ENCODE data around the gene IL32.
"Not testable (repeated sequence)": the region's sequence is repeated elsewhere in the genome, so short reads cannot be mapped to it uniquely, and the experiment has no call there.

IL32 gene

GRCh38 chr16:3065742-3066439, 451 bp downstream of the IL32 start:
- intact Hi-C loops (cut with DNase I), result no loop called here
- no peak for DNase-seq

GRCh38 chr16:3066440-3066748, 954 bp downstream of the IL32 start:
- intact Hi-C loops (cut with DNase I), result no loop called here

DNA sequence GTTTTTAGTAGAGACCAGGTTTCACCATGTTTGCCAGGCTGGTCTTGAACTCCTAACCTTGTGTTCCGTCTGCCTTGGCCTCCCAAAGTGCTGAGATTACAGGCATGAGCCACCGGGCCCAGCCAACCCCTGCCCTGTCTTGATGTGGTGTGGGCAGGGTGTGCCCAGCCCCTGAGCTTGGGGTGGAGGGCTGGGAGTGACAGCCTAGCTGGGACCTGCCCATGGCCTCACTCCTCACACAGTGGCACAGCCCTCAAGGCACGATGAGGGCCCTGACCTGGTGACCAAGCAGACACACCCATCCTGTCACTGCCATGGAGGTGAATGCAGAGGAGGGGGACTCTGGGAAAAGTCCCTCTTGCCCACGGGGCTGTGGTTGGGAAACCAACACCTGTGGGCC, 3.0 kb downstream of the IL32 start:
- peak in 2 of 10 donors; percentile 41 to 49 for DNase-seq
- intact Hi-C loops (cut with DNase I), result no loop called here

More at GRCh38 chr16:3066440-3066748, 954 bp downstream of the IL32 start:
- DNase-seq, result no peak

GRCh38 chr16:3069146-3069545, 3.7 kb downstream of the IL32 start:
- intact Hi-C loops (cut with DNase I), result not testable (repeated sequence)
- peak in 1 of 10 donors; percentile 60 for DNase-seq

- intact Hi-C loops (cut with DNase I), result no loop called here
- DNase-seq, result peak in 3 of 10 donors; percentile 46 to 62 (median 57)
These were observed 5.2 kb downstream of the IL32 start for GRCh38 chr16:3070608-3071111.

DNA sequence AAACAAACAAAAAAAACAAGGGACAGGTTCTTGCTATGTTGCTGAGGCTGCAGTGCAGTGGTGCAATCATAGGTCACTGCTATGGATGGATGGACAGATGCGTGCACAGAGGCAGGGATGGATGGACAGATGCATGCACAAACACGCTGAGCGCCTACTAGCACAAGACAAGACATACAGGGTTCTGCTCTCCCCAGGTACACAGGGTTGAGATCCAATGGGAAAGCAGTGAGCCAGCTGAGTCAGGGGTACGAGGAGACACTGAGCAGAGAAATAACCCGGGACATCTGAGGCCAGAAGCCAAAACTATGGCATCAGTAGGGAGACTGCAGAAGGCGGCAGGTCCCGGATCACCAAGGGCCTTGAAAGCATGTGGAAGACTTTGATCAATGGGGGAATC, 6.2 kb downstream of the IL32 start:
- peak in 1 of 10 donors; percentile 10 for DNase-seq
- intact Hi-C loops (cut with DNase I), result no loop called here

DNA sequence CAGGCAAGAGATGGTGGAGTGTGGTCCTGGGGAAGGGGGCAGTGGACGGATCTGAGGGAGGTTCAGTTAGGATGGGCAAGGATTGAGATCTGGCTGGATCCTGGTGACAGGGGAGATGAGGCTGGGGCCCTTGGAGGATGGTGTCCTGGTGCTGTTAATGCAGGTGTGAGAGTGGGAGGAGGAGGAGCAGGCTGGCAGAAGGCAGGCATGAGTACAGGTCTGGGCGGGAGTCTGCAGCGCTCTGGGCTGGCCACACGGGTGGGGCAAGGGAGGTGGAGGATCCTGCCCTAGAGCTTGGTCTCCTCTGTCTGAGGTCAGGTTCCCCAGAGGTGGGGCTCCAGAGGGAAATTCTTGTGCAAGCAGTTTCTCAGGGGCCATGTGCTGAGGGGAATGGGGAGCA, 6.7 kb downstream of the IL32 start:
- intact Hi-C loops (cut with DNase I), result not testable (repeated sequence)
- peak in 2 of 10 donors; percentile 25 to 48 for DNase-seq

GRCh38 chr16:3072576-3073263, 7.3 kb downstream of the IL32 start:
- peak in 3 of 10 donors; percentile 11 to 39 (median 13) for DNase-seq
- intact Hi-C loops (cut with DNase I), result not testable (repeated sequence)

DNA sequence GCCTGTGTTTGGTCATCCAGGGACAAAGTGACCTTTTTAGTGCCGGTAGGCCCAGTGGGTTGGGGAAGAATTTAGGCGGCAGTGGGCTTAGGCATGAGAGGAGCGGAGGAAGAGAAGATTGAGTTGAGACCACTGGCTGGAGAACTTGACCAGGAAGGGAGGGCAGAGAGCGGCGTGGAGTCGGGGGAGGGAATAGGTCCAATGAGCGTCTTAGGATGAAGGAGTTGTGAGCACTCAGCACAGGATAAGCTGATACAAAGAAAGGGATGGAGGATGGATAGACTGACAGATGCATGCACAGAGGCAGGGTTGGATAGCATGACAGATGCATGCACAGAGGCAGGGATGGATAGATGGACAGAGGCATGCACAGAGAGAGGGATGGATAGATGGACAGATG, 8.0 kb downstream of the IL32 start:
- intact Hi-C loops (cut with DNase I), result no loop called here
- DNase-seq, result peak in 1 of 10 donors; percentile 14

DNA sequence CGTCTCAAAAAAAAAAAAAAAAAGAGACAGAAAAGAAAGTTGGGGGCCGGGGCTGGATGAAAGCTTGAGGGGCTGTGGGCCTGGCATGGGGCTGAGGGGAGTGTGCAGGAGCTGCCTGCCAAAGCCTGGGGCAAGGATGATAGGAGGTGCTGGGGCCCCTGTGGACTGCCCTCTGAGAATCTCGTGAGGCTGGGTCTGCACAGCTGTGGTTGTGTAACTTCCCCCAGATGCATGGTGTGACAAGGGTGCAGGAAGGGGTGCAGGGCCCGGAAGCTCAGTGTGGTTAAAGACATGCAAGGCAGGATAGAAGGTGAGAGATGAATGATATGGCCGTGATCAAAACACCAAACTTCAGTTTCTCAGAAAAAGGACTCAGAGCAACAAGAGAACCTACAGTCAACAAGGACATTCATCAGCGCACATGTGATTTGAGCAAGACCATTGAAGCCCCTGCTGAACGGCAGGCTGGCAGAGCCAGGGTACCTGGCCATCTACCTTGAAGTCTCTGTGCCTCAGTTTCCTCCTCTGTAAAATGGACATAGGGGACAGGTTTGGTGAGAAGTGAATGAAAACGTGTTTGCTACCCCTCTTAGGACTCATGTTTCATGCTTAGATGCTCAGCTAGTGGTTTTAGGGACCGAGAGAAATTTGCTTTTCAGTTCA, 9.6 kb downstream of the IL32 start:
- peak in 2 of 10 donors; percentile 30 to 57 for DNase-seq
- intact Hi-C loops (cut with DNase I), result no loop called here

GRCh38 chr16:3075523-3075915, 10.1 kb downstream of the IL32 start:
- peak in 2 of 10 donors; percentile 65 to 75 for DNase-seq
- intact Hi-C loops (cut with DNase I), result no loop called here

DNA sequence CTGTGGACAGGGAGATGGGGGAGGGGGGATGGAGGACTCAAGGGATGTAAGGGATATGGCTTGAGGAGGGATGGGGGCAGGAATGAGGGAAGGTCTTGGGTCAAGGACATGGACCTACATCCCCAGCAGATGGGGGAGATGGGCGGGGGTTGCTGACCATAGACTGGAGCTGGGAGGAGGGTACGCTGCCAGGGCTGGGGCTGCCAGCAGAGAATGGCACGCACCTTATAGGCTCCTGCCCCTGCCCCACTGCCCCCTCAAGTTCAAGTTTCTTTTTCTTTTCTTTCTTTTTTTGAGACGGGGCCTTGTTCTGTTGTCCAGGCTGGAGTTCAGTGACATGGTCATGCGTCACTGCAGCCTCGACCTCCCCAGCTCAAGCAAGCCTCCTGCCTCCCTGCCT, 10.5 kb downstream of the IL32 start:
- intact Hi-C loops (cut with DNase I), result not testable (repeated sequence)
- peak in 2 of 10 donors; percentile 37 for DNase-seq

- intact Hi-C loops (cut with DNase I), result no loop called here
These were observed 11.1 kb downstream of the IL32 start for GRCh38 chr16:3076577-3076976.

GRCh38 chr16:3080024-3080423, 14.6 kb downstream of the IL32 start:
- intact Hi-C loops (cut with DNase I), result no loop called here
- peak in 2 of 10 donors; percentile 59 to 61 for DNase-seq

More at GRCh38 chr16:3076577-3076976, 11.1 kb downstream of the IL32 start:
- peak in 2 of 10 donors; percentile 39 to 42 for DNase-seq

- intact Hi-C loops (cut with DNase I), result not testable (repeated sequence)
- DNase-seq, result peak in 2 of 10 donors; percentile 15 to 61
These were observed 16.5 kb downstream of the IL32 start for GRCh38 chr16:3081957-3082356.

GRCh38 chr16:3083408-3083807, 18.0 kb downstream of the IL32 start:
- peak in 2 of 10 donors; percentile 37 to 62 for DNase-seq
- intact Hi-C loops (cut with DNase I), result not testable (repeated sequence)

DNA sequence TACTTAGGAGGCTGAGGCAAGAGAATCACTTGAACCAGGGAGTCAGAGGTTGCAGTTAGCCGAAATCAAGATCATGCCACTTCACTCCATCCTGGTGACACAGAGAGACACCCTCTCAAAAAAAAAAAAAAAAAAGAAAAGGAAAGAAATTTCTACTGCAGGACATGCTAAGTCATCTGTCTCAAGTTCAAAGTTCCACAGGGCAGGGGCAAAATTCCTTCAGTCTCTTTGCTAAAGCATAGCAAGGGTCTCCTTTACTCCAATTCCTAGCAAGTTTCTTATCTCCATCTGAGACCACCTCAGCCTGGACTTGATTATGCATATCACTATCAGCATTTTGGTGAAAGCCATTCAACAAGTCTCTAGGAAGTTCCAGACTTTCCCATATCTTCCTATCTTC, 19.1 kb downstream of the IL32 start:
- intact Hi-C loops (cut with DNase I), result no loop called here
- DNase-seq, result peak in 1 of 10 donors; percentile 18

DNA sequence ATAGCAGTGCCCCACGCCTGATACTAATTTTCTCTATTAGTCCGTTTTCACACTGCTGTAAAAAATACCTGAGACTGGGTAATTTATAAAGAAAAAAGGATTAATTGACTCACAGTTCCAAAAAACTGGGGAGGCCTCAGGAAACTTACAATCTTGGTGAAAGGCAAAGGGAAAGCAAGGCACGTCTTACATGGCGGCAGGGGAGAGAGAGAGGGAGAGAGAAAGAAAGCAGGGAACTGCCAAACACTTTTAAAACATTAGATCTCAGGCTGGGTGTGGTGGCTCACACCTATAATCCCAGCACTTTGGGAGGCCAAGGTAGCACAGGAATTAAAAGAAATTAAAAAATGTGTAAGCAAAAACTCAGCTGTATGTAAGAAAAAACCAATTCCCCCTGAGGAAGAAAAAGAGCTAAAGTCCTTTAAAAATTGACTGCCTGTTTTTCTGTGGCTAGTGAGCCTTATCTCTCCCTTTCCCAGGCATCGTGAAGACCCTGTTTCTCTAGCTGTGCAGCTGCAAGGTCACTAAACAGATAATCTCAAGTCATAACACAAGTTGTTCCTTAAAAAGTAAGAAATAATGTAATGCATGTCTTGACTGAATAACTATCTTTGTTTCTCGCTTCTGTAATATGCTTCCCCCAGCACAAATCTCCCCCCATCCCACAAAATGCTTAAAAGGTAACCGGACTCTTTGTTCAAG, 19.7 kb downstream of the IL32 start:
- intact Hi-C loops (cut with DNase I), result no loop called here

DNA sequence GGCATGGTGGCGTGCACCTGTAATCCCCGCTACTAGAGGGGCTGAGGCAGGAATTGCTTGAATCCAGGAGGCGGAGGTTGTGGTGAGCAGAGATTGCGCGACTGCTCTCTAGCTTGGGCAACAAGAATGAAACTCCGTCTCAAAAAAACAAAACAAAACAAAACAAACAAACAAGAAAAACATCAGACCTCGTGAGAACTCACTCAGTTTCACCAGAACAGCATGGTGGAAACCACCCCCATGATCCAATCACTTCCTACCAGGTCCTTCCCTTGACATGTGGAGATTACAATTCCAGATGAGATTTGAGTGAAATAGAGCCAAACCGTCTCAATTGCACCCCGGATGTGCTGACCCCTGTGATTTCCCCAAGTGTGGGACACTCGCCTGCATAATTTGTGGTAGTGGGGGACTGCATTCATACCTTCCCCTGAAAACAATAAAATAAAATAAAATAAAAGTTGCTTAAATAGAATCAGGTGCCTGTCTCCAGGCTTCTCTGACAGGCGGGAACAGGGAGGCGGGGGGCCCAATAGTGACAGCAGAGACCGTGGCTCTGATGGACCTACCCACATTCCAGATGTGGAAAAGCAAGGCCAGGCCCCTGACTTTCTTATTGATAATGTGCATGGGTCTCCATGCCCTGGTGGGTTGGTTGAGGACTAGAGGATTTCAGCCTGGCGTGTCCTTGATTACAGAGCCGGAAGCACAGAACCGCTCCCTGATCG, 20.6 kb downstream of the IL32 start:
- DNase-seq, result peak in 2 of 10 donors; percentile 2 to 16
- intact Hi-C loops (cut with DNase I), result no loop called here

More for the DNA sequence above, 19.7 kb downstream of the IL32 start:
- peak in 1 of 10 donors; percentile 0 for DNase-seq

Data from posterior cingulate gyrus (tissue), 11 donors.